GM04503 (cell line): ENCODE data around the gene MRE11.

Source experiments
- DNase-seq: peaks from one replicate; pipeline ENCODE4 v3.0.0-alpha.2; 2012; ENCODE audit warnings: low read depth

The MRE11 gene

DNA sequence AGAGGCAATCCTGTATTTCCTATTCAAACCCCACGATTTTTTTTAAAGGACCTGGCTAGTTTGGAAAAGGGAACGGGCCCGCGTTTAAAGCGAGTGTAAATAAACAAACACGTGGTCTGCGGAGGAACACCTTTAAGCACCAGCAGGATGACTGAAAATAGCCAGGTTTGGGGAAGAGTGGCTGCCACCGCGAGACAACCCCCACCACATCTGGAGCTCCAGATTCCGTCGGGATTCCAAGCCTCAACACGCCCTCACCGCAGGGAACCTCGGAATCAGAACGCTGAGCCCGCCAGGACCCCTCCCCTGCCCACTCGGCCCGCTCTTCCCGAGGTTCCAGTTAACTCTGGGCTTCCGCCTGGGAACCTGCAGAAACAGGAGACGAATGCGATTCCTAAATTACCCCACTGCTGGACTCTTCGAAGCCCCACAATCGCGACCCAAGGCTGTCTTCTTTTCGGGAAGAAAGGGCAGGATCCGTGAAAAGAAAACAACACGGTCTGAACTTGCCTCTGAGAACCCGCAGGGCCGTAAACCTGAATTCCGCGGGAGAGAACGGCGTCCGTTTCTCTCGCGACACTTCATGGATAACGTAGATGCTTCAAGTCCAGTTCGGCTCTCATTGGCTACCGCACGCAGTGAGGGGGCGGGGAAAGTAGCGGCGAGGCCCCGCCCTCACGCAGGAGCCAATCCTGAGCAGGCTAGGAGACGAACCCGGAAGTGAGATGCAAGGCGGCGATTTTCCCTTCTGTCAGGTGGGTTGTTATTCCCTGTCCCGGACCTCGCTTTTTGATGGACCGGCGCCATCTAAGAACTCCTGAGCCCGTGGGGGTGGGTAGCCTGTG is at the start of gene MRE11, which contains the start of gene ANKRD49:
TSS of gene MRE11 (minus strand) at position 564 of the 845 bp plus-strand sequence. CDS start 1,043 bp downstream, outside the sequence.
TSS of gene ANKRD49 (plus strand) at position 704 of the 845 bp plus-strand sequence. CDS start 2,710 bp downstream, outside the sequence.
- DNase-seq, result peak; percentile 87

DNA sequence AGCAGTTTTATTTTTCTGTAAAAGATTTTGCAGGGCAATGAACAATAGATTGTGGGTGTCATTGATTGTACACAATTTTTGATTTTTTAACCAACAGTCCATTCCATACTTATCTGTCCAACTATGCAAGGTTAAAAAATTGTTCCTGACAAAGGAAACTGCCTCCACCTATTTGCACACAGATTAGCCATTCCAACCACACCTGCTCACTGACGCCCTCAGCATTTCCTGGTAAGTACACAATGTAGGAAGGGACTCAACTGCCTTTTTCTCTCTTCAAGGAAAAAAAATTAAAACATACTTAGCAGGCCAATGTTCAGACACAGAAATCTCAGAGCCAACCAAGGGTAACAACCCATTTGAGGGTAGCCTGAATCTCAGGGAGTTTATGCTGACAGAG is 45.8 kb upstream of the MRE11 start:
- DNase-seq, result no peak

DNA sequence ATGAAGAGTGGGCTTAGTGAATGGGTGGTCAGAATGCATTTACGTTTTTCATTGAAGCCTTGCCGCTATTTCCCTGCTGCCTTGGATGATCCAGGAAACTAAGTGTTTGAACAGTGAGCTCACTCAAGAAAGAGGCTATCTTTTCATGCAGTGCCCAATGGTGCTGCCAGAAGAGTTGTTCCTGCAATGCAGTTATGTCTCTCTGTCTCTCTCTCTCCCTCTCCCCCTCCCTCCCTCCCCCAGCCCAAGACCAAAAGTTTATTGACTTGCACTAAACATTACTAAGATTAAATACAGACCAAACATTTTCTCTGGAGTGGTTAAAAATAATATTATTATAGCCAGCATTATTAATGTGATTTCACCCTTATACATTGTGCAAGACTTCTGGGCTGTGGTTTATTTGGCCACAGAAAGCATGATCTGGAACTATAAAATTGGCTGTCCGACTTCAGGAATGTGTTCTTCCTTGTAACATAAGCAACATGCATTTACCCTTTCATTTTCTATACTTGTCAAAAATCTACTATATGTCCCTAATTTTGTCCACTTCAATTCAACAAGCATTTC is 43.5 kb upstream of the MRE11 start:
- DNase-seq, result no peak

DNA sequence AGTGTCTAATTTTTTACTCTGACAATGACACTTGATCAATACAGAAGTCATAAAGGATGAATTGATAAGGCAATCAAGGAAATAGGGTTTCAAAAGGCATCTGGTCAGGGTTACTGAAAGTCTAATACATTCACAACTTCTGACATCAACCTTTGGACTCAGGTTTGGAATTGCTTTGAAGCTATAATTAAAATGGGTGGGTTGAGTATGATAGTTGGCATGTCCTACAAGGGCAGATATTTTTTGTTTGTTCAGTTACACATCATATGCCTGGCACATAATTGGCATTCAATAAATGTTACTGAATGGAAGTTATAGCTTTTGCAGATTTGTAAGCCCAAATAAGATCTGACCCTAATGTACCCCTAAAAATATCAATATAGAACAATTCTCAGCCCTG is 42.7 kb upstream of the MRE11 start:
- DNase-seq, result no peak

DNA sequence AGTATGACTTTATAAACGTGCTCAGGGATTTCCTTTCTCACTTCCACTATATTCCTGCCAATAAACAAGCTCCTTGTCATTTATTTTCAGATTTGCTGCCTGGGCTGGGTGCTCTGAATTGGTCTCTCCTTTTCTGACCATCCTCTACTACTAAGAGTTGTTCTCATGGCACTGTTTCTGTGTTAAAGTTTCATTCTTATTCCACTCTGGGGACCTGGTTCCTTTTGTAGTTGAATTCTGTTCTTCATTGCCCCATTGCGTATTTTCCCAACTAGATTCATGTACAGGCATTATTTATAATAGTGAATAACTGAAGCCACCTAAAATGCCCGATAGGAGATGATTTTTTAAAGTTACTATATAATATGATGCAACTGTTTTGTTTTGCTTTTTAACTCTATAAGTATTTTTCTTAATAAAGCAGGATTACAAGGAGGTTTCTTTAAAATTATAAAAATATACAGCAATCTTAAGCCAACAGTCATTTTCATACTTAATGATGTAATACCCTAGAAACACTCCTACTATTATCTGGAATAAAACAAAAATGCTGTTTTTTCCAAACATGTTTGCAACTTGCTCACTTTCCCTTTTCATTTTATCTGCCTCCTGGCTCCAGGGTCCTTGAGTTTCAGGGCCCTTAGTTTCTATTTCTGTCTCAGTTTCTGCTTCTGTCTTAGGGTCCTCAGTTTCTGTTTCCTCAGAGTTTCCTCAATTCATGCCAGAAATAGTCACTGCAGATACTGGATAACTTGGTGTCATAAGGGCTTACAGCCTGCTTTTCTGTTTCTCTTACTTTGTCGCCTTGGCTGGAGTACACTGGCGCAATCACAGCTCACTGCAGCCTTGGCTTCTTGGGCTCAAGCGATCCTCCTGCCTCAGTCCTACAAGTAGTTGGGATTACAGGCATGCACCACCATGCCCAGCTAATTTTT is 40.3 kb upstream of the MRE11 start:
- DNase-seq, result no peak

DNA sequence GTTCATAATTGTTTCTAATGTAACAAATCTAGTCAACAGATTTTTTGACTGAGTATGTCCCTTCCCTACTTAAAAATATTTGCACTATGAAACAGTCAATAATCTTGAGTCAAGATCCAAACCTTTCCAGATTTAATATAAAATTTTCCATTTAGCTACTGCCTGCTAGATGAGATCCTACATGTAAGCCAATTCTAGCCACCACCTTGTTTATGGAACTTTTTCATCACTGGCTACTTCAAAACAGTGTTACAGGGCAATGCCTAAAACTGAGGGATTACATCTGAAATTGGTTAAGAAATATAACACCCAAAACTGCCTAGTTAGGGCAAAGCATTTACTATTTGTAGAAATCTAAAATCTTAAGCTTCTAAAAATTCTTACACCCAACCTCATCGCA is 39.6 kb upstream of the MRE11 start:
- DNase-seq, result no peak

DNA sequence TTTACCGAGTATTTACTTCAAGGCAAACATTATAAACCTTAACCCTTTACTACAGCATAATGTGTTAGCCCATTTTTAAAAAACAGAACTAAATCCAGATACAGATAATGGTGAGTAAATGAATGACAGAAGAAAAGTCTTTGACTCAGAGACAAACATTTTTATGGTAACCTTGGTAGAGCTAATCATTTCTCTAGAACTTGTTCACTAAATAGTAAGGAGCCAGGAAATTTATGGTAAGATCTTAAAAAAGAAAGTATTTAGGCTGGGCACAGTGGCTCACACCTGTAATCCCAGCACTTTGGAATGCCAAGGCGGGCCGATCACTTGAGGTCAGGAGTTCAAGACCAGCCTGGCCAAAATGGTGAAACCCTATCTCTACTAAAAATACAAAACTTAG is 38.6 kb upstream of the MRE11 start:
- DNase-seq, result no peak

DNA sequence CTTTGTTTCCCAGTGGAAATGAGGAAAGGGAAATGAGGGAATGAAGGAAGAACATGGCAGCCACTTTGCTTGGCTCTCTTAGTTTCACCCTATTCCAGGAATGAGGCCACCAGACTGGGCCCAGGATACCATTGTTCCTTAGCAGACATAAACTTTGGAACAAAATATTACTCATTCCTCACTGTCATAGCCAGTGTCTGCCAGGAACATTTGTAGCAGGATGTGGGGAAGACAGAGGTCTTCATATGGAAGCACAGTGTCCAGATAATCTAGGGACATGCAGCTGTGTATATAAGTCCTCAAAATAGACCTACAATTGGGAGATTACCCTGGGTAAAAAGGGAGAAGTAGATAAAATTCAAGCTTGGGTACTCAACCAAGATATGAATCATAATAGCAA is 34.9 kb upstream of the MRE11 start:
- no peak for DNase-seq

DNA sequence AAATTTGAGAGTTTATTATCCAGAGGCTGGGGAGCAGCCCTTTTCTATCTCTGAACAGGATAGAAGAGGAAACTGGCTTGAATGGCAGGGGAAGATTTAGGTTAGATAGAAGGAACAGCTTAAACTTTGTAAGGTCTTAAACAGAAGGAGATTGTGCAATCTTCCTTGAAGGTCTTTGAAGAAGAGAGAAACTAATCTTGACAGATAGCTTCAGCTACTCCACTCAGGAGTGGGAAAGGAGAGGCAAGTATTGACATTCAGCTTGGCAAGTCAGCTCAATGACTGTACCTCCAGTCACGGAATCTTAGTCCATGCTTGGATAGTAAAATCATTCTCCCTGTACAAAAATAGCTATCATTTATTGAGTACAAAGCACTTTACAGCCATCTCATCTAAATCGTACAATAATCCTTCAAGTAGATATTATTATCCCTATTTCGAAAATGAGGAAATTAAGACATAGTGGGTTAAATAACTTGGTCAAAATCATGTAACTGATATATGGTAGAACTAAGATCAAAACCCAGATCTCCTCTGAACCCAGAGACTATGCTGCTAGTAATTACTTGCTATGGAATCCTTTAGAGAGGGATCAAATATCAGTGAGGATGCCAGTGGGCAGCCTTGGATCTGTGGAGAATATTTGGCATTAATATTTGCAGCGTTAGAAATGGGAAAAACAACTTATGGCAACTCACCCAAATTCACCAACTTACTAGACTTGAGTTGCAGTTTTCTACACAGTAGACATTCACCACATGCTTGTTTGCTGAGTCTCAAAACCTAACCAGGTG is 33.2 kb upstream of the MRE11 start:
- no peak for DNase-seq

DNA sequence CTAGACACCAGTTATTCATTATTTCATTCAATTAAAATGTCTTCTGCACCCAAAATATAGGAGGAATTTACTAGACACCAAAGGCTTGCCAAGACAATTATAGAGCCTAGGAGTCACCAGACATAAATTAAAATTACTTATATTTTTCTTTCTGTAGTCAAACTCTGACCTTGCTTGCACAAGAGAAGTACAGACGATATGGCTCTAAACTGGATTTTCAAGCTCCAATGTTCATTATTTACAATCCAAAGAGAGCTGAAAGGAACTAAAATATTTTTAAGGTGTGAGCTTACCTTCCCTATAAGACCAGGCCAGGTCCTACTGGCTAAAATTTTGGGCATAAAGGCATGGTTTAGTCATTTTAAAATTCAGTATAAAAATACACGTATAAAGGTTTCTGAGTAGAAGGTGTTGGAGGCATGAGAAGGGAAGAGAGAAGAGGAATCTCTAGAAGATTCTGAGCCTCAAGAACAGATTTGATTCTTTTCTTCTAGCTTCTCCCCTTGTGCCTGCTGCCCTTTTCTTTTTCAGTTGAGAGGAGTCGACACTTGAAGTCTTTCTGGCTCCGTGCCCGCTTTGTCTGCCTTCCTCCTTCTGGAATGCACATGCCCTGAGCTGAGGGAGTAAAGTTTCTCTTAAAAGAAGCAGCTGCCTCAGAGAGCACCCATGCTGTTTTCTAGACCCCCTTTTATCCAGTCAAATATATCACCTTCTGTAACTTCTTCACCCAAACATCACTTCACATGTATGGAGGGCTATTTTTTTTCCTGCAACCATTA is 32.1 kb upstream of the MRE11 start:
- no peak for DNase-seq

DNA sequence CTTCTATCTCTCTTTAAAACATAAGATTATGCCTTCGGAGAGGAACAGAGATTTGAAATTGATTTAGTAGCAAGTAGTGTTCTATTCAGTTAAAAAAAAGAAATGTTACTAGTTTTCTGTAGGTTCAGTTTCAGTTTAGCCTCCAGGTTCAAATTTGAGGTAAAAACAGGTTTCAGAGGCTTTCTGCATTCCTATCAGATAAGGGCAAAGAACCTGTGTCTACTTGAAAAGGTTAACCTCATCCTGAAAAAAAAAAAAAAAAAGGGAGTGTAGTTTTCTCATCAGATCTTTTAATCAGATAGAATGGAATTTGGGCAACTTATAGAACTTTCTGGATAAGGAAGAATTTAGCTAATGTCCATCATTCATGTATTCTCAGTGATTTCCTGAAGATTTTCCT is 30.7 kb upstream of the MRE11 start:
- DNase-seq, result no peak

DNA sequence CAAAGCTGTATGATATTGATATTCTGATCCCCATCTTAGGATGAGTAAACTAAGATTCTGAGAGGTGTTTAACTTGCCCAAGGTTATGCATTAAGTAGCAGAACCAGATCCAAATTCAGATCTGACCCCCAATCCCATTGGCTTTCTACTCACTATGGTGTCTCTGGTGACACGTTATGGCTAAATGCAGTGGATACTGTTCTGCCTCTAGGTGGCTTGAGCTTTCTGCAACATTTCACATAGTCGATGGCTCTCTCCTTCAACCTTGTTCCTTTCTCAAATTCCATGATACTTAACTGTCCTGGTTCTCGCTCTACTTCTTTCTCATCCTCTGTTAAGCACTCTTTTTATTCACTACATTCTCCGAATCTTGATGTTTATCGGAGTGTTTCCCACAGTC is 28.0 kb upstream of the MRE11 start:
- DNase-seq, result no peak

DNA sequence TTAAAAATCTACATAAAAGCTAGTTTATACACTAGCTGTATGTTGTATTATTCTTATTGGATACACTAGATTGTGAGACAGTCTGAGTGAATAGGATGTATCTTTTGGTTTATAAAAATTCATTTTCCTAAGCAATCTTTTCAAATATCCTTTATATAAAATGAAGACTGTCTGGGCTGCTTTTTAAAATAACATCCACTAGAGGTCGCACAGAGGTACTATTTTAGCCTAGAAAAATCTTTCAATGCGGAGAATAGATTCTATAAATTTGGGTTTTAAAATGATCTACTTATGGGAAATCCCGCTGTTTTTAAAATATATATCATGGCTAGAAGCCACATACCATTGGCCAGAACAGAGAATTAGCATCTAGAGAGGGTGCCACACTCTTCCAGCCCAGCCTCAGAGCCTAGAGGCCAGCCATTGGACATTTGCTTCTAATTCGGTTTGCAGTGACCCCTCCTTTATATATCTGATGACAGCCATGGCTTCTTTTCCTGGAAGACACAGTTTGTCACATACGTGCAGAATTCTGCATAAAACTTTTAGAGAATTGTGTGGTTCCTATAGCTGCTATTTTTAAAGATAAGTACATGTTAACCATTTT is 25.9 kb upstream of the MRE11 start:
- DNase-seq, result no peak

DNA sequence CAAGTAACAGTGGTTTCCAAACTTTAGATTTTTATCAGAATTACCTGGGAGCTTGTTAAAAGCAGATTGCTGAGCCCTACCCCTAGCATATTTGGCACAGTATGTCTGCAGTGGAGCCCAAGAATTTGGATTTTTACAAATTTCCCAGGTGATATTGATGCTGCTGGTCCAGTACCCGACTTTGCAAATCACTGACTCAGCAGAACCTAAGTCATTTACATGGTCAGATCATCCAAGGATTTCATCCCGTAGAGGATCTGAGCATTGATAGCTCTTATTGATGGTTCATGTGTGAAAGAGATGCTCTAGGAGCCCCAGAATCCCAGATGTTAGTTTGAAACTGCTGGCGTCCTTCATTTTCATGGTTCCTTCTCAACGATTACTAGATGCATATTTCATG is 24.7 kb upstream of the MRE11 start:
- DNase-seq, result no peak

DNA sequence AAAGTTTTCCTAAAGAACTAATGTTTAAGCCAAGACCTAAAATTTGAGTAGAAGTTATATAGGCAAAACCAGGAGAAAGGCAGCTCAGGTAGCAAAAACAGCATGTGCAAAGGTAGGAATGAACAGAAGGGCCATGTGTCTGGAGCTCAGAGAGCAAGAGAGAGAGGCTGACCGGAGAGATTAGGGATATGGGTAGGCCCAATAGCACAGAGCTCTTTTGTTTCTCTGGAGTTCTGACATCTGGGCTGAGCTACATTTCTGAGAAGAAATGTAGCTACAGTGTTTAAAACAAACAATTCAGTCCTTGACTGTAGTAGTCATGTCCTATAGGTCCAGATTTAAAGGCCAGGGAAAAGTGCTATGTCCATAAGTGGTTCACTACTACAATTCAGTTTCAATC is 23.1 kb upstream of the MRE11 start:
- no peak for DNase-seq

DNA sequence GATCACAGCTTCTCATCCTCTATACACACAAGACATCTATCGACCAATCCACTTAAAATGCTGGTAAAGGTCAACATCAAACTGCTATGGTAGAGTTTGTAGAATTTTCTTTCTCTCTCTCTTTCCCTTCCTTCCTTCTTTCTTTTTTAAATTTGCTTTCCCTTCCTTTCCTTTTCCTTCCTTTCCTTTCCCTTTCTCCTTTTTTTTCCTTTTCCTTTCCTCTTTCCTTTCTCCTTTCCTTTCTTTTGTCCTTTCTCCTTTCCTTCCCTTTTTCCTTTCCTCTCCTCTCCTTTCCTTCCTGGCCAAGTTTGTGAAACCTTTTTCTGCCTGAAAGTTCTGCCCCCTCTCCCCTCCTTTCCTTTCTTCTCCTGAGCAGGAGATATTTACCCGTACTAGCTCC is 21.8 kb upstream of the MRE11 start:
- DNase-seq, result no peak

DNA sequence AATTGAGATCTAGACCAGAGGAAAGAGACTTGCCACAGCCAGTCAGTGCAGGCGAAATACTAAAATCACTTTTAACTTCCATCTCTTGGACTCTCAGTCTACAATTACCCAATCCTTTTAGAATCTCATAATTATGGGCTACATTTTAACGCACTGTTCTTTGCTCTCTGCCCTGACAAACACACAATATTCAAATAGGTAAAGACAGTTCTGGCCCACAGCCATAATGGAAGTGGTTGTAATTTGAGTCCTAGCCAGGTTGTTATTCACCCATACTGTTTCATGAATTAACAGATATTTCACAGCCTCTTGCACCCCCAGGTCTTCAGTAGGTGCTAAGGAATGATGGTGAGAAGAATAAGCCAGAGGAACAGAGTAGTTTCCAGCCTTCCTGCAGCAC is 19.4 kb upstream of the MRE11 start:
- DNase-seq, result no peak

DNA sequence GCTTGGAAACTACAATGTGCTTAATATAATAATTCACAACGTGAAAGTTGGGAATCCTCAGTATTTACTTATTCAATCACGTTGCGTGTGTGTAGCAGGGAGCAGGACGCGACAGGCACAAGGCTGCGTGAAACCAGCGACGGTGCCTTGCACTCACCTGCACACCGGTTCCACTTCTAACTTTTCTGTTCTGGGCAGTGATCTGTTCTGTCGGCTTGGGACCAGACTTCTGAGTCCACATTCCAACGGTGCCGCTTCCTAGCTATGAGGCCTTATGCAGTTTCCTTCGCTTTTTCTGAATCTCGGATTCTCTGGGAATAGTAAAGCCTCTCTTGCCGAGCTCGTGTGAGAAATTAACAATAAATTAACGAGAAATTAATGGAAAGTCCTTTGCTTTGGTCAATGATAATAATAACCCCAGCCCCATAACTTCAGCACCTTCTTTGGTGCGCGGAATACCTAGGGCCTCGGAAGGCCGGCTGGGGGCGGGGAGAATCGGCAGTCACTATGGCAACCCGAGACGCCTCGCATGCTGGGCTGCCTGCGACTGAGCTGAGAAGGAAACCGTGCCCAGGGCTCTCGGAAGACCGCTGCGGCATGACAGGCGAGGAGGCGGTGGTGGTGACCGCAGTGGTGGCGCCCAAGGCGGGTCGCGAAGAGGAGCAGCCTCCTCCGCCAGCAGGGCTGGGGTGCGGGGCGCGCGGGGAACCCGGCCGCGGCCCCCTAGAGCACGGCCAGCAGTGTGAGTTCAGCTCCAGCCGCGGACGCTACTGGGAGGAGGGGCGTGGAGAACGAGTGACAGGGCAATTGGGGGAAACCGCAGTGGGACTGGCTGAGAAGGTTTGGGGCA is 18.5 kb upstream of the MRE11 start, which contains the start of gene C11orf97:
TSS of gene C11orf97 (plus strand) at position 530 of the 850 bp plus-strand sequence. CDS start at position 598, 68 bp downstream.
- no peak for DNase-seq

DNA sequence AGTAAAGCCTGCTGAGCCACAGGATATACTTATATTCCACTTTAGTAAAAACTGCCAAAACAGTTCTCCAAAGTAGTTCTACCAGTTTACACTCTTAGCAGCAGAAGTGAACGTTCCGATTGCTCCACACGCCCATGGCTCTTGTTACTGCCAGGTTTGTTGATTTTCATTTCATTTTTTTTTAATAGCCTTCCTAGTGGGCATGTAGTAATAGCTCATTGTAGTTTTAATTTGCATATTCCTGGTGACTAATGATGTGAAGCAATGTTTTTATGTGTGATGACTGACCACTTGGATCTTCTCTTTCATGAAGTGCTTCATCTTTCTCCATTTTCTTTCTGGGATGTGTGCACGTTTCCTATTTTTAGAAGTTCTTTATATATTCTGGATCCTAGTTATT is 13.8 kb upstream of the MRE11 start:
- DNase-seq, result no peak
